ENCODE measurements around the gene TAF9.

Gene TAF9, protein sequence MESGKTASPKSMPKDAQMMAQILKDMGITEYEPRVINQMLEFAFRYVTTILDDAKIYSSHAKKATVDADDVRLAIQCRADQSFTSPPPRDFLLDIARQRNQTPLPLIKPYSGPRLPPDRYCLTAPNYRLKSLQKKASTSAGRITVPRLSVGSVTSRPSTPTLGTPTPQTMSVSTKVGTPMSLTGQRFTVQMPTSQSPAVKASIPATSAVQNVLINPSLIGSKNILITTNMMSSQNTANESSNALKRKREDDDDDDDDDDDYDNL

DNA sequence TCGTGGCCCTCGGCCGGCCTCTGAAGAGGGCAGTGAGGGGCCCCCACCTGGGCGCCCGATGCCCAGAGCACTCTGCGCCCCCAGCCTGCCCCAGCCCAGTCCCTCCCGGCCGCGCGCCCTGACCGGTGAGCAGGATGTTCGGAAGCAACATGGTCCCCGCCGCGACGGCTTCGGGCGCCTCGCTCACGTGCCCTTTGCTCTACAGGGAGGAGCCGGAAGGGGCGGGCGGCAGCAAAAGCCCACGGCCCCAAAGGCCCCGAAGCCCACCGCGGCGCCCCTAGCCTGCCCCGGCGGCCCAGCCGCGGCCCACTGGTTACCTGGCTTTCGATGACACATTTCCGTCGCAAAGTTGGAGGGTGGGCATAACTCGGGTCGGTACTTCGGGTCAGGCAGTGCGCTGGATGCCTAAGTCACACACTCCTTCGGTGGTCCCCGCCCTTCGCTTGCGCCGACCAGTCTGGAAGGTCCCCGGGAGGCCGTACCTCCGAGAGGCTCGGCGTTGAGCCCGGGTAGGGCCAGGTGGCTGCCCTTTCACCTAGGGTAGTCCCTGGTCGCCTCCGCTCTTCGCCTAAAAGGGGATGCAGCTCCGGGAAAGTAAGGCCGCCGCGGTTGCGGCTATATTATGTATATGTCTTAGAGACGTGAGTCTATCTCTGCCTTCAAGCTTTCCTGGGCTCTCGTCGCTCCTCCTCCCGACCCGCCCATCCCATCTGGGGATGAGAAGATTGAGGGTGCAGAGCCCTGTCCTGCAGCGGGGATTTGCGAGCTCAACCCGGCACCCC lies at the start of gene TAF9, which contains the start of the genes AK6 and RAD17:
TAF9 (minus strand) TSS at position 181 of the 782 bp plus-strand sequence. CDS start 3,783 bp downstream, outside the sequence.
AK6 (minus strand) TSS at position 181 of the 782 bp plus-strand sequence; CDS start at position 151, 30 bp downstream.
RAD17 (plus strand) TSS at position 479 of the 782 bp plus-strand sequence. CDS start 2,391 bp downstream, outside the sequence.
- peak; percentile 90 for DNase-seq

DNA sequence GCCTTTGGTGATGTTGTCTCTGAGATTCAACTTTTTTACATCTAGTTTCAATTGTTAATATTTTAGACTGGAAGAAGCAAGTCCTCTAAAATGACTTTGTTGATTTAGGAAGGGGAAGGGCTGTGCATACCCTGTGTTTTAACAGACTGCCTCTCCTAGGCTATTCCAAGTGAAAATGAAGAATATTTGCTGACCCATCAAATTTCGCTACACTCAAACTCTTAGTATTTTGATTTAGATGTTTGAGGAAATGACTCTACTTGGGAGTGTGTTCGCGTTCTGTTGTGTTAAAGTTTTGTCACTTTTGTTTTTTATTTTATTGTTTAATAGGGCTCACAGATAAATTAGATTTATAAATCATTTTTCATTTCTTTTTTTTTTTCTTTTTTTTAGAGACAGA lies 49.2 kb upstream of the TAF9 start:
- DNase-seq, result no peak

DNA sequence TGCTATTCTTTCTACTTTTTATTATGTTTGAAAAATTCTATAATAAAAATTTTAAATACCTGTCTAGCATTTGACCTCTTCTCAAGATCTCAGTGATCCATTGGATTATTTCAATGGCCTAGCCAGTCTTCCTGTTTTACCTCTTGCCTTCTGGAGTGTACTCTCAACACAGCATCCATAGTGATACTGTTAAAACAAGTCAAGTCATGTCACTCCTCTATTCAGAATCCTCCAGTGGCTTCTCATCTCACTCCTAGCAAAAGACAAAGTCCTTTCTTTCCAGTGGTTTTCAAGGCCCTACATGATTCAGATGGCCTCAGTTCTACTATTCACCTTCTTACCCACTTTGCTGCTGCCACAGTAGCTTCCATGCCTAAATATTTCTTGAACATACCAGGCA lies 47.4 kb upstream of the TAF9 start:
- no peak for DNase-seq

DNA sequence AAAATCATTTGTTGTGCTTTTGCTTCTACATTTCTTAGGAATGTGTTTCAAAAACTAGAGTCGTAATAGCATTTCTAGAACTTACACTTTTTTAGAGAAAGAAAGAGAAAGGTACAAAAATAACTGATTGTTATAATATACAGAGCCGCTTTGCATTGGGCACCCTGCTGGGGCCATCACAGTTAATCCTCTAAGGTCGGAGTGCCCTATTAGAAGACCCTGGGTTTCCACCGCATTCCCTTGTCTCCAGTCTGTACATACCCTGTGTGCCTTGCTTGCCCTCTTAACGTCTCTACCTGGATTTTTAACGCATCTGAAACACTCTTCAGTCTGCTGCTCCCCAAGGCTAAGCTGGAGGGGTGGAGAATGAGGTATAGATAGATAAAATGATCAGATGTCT lies 46.9 kb upstream of the TAF9 start:
- DNase-seq, result no peak

DNA sequence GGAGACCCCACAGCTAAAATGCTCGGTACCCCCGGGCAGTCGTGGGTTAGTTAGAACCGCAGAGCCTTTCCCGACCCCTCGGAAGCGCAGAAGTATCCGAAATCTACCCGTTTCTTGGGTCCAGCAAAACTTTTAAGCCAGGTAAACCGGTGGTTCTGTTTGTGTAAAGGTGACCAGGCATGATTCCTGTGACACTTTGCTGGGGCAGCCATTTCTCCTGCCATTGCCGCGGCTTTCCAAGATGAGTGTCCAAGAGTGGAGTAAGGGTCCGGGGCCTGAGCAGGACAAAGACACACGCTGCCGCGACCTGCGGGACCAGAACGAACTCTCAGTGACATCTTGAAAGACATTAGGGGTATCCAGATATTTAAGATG lies 46.3 kb upstream of the TAF9 start:
- no peak for DNase-seq

DNA sequence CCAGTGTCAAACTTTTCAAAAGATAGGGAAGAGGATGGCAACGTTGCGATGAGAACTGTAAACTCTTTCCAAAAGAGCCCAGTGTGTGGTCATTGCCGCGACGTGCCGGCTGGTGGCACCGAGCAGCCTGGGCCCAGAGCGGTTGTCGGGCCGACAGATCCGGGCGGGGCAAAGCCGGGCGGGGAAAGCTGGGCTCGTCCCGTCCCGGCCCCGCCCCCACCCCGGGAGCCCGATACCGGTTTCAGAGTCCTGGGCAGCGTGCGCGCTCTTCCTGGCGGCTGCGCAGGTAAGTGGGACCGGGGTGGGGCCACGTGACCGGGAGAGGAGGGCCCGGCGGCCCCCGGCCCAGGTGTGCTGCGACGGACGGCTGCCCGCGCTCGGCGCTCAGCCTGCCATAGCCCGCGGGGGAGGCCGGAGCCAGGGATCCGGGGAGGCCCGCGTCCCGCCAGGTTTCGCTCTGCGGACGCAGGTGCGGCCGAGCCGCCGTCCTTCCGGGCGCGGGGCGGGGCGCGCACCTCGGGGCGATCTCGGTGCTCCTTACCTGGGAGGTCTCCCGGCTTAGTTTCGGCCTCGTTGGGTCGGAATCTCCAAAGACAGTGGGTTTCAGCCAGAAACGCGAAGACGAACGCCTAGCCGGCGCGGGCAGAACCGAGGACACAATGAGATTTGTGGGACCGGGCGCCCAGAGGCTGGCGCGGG lies 45.7 kb upstream of the TAF9 start, which contains the start of gene MARVELD2:
MARVELD2 (plus strand) TSS at position 232 of the 699 bp plus-strand sequence. CDS start 4,270 bp downstream, outside the sequence.
- peak; percentile 32 to 43 for DNase-seq

DNA sequence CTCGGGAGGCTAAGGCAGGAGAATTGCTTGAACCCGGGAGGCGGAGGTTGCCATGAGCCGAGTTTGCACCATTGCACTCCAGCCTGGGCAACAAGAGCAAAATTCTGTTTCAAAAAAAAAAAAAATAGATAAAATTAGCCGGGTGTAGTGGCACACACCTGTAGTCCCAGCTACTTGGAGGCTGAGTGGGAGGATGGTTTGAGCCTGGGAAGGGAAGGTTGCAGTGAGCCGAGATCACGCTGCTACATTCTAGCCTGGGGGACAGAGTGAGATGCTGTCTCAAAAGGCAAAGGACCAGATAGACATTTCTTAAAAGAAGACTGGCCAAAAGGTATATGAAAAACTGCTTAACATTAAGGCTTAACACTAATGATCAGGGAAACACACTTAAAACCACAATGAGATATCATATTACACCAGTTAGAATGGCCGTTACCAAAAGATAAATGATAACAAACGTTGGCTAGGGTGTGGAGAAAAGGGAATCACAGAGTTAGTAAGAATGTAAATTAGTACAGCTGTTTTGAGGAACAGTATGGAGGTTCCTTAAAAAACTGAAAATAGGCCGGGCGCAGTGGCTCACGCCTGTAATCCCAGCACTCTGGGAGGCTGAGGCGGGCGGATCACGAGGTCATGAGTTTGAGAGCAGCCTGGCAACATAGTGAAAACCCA lies 35.5 kb upstream of the TAF9 start:
- no peak for DNase-seq

DNA sequence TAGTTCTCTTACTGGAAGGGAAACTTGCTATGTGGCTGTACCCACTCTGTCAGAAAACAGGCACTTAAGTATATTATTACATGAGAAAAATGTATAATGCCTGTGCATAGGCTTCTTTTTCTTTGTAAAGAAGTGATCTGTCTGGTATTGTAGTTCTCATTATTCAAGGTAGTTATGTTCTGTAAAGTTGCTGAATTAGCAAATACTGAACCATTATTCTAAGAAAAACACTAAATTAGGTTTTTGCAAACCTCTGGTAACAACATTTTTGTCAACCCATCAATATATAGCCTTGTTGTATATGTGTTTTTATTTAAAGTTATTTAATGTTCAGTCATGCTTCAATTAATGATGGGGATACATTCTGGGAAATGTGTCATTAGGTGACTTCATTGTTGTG lies 9.1 kb upstream of the TAF9 start:
- DNase-seq, result no peak

DNA sequence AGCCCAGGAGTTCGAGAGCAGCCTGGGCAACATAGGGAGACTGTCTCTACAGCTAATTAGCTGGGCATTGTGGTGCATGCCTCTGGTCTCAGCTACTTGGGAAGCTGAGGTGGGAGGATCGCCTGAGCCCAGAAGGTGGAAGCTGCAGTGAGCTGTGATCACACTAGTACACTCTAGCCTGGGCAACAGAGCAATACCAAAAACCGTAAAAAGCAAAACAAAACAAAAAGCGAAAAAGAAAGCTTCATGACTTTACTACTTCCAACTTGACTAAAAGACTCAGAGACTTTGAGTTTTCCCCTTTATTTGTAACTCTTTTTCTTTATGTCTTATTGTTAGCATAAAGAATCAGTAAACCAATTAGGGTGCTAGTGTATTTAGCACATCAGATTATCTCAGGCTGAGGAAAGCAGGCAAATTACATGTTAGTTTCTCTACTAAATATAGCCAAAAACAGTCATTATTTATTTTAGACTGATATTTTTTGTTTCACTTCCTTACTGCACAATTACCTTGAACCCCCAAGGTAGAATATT lies 5.7 kb upstream of the TAF9 start:
- DNase-seq, result no peak

DNA sequence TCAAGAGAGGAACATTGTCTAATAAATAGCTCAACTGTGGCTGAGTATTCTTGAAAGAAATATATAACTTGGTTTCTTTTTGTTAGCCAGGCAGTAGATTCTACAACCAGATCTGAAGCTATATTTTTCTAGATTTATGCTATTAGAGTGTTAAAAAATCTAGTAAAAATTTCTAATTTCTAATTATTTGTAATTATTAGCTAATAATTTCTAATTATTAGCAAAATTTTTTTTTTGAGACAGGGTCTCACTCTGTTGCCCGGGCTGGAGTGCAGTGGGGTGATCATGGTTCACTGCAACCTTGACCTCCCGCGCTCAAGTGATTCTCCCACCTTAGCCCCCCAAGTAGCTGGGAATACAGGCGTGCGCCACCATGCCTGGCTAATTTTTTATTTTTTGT lies 3.1 kb upstream of the TAF9 start:
- DNase-seq, result no peak

DNA sequence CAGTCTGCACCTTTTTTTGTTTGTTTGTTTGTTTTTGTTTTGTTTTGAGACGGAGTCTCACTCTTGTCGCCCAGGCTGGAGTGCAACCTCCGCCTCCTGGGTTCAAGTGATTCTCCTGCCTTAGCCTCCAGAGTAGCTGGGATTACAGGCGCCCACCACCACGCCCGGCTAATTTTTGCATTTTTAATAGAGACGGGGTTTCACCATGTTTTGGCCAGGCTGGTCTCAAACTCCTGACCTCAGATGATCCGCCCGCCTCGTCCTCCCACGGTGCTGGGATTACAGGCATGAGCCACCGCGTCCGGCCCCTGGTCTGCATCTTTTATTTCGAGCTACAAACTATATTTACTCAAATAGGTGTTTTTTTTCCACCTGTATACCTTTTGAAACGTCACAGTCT lies 1.0 kb upstream of the TAF9 start:
- peak in 1 of 2 donors; percentile 4 for DNase-seq

DNA sequence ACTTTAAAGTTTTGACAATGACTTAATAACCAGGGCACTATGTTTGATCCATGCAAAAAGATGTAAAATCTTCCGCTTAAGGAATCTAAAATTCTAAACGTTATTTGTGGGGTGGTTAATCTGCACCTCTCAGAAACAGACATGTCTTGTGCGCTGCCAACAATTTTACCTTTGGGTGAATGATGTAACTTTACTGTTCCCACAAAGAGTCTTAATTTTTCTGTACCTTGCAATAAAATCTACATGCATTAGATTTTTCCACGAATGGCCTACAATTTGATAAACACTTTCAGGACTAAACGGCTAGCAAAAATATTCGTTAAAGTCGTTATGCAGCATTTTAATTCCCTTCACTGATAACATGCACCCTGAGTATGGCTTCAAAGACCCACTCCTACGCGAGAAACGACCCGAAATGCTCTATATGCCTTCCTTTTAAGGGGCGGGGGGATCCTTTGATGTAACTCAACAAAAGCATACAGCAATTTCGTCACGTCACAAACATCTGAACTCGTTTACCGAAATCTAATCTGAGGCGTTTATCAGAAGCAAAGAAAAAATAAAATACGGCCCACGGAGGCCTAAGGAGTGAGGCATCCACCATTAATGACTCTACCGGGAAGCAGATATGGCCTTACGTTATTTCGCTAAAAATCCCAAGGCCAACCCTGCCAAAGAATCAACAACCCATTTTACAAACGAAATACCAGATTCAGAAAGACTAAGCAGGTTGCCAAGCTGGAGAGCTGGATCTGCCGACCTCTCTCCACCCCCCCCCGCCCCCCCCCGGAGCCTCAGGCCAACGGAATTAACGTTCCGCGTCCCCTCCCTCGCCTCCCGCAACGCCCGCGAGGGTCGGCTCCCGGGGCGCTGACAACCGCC lies 621 bp downstream of the TAF9 start:
- DNase-seq, result peak; percentile 15 to 44

DNA sequence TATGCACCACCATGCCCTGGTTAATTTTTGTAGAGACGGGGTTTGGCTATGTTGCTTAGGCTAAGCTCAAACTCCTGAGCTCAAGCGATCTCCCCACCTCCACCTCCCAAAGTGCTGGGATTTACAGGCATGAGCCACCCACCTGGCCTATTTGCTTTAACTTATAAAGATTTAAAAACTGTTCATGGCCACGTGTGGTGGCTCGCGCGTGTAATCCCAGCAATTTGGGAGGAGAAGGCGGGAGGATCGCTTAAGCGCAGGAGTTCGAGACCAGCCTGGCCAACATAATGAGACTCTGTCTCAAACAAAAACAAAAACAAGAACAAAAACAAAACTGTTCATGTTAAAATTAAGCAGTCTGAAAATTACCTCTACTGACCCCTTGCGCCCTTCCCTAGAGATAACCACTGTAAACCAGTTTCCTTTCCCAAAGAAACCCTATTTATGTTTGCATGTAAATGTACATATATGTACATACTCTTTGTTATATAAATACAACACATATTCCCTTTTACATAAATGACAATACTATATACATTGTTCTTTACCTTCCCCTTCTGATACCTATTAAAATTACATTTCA lies 1.5 kb downstream of the TAF9 start:
- DNase-seq, result no peak

DNA sequence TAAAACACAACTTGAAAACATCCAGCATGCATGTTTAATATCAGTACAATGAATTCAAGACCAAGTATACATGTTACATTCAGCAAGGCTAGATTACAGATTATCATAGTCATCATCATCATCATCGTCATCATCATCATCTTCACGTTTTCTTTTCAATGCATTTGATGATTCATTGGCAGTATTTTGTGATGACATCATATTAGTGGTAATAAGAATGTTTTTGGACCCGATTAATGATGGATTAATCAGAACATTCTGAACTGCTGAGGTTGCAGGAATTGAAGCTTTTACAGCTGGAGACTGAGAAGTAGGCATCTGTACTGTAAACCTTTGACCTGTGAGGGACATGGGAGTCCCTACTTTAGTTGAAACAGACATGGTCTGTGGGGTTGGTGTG lies 4.5 kb downstream of the TAF9 start:
- no peak for DNase-seq

DNA sequence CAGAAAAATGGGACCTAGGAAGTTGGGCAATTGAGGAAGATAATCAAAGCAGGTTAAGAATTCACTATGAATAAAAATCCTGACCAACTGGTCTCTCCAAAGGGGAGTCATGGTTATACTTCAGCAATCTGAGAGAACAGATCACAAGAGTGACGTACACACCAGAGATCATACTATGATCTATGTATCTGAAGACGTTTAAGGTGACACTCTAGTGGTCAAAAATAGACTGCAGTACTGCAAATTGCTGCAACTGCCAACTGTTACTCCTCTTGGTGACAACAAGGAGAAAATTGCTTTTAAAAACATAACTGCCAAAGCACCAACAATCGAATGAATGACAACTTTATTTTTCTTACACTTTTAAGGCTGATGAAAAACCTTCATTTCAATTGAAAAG lies 4.9 kb downstream of the TAF9 start:
- DNase-seq, result peak in 1 of 2 donors; percentile 30

DNA sequence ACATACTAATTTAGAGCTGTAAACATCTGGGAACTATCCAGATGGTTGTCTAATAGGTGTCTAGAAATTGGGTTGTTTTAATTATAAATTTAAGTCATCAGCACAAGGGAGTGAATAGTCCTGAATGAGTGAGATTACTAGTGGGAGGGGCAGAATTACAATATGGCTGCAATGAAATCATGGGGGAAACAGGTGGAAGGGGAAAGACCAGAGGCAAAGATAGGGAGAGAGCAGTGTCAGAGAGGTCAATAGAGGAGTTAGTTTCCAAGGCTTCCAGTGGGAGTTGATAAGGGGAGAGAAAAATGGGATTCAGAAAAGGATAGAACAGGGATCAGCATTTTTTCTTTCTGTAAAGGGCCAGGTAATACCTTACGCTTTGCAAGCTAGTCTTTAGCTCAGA lies 8.9 kb downstream of the TAF9 start:
- DNase-seq, result no peak

DNA sequence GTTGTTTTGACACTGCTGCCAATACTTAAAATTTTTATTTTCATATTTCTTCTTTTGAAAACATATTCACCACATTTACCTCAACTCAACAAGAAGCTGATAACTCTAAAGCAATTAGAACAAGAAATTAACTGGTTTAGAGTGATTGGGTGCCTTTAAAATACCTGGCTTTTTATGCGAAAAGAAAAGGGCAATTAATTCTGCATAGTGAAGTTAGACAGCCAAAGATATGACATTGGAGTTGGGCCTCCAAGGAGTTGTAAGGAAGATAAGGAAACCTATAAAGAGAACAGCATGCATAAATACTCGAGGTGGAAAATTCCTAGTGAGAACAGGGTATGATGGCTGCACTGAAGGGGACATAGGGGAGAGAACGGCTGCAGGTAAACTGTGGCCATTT lies 9.6 kb downstream of the TAF9 start:
- DNase-seq, result no peak

DNA sequence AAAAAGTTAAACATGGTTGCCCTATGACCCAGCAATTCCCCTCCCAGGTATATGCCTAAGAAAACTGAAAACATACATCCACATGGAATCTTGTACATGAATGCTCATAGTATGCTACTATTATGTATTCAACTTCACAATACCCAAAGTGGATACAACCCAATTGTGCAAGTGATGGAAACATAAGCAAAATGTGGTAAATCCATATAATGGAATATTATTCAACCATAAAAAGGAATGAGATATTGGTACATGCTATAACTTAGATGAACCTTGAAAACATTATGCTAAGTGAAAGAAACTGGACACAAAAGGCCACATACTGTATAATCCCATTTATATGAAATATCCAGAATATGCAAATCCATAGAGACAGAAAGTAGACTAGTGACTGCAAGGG lies 18.7 kb downstream of the TAF9 start:
- no peak for DNase-seq

DNA sequence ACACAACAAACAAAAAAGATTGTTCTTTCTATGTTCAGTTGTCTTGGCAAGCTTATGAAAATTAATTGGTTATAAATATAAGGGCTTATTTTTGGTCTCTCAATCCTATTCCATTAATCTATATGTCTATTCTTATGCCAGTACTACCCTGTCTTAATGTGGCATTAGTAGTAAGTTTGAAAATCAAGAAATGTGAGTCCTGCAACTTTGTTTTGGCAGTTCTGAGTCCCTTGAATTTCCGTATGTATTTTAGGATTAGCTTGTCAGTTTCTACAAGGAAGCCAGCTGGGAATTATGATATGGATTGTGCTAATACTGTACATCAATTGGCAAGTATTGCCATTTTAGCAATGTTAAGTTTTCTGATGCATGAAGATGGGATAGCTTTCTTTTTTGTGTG lies 26.2 kb downstream of the TAF9 start:
- no peak for DNase-seq

DNA sequence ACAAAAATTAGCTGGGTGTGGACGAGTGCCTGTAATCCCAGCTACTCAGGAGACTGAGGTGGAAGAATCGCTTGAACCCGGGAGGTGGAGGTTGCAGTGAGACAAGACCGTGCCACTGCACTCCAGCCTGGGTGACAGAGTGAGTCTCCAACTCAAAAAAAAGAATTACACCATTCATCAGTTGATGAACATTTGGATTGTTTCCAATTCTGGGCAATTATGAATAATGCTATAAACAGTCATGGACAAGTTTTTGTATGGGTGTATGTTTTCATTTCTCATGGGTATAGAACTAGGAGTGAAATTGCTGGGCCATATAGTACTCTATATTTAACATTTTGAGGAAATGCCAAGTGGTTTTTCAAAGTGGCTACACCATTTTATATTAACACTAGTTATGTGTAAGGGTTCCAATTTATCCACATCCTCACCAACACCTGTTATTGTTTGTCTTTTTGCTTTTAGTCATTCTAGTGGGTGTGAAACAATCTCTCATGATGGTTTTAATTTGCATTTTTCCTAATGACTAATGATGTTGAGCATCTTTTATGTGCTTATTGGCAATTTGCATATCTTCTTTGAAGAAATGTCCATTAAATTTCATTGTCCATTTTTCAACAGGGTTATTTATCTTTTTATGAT lies 27.7 kb downstream of the TAF9 start:
- no peak for DNase-seq
